GM18951 (cell line): ENCODE data around the gene TXNRD1.
"Not testable (repeated sequence)": the region's sequence is repeated elsewhere in the genome, so short reads cannot be mapped to it uniquely, and the experiment has no call there.

ENCODE experiments used
- POLR2A ChIP-seq: IDR thresholded peaks from 4 replicates; pipeline ENCODE4 v1.6.1; 2011; ENCODE audit warnings: mild to moderate bottlenecking; ENCODE audit not compliant: insufficient read length, insufficient read depth; ENCODE audit errors: extremely low read depth
- in situ Hi-C: fragments of 300-500 bp; cut with MboI; formaldehyde crosslinking; loops from one replicate; pipeline ENCODE4 v1.12.0; 2022; ENCODE audit warnings: low sequenced_read_pairs, mixed read lengths, inconsistent platforms; ENCODE audit not compliant: unreplicated experiment

The TXNRD1 gene

DNA sequence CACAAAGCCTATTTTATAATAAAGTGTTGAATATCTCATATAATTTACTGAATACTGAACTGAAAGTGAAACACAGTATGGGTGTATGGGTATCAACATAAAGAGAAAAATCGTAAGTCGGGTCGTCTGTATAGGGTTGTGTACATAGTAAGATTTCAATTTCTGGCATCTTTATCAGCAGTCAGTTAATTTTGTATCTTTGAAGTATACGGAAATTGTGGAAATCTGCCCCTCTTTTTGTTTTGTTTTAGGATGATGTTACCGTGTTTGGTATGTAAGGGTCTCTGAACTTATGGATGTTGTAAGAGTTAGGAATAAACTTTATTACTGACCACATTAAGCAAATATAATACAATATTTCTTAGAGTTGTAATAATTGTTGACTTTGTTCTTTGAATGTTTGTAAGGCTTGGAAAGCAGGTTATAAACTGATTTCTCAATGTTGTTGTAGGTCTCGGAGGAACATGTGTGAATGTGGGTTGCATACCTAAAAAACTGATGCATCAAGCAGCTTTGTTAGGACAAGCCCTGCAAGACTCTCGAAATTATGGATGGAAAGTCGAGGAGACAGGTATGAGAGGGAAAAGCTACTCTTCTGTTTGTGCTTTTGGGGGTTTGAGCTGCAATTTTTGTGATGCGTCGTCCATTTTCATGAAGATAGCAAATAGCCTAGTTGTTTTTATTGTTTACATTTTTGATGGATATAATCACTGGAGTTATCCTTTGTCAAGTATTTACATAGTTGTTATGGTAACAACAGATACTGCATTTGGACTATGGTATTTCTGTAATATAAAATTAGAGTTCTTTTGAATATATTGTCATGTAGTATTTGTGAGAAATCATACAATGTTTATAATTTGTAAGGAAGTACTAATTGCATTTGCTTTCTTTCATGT lies 100.0 kb downstream of the TXNRD1 start:
- in situ Hi-C loops = no loop called here

DNA sequence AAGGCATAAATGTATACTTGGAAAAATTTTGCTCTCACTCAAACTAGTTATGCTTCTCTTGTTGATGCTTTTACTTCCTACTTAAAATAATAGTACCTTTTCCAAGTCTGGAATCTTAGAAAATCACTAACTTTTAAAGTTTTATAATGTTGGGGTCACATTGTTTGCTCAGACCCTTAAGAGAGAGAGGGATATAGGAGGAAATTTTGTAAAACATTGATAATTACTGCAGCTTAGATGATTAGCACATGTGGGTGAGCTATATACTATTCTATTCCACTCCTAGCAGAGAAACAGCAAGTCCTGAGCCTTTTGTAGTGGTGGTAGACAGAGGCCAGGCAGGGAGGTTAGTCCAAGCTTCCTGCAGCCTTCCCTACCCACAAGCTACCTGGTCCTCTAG lies 101.4 kb downstream of the TXNRD1 start:
- TF ChIP-seq POLR2A = no peak
- in situ Hi-C loops = no loop called here

More for the DNA sequence above, 100.0 kb downstream of the TXNRD1 start:
- TF ChIP-seq POLR2A = no peak

DNA sequence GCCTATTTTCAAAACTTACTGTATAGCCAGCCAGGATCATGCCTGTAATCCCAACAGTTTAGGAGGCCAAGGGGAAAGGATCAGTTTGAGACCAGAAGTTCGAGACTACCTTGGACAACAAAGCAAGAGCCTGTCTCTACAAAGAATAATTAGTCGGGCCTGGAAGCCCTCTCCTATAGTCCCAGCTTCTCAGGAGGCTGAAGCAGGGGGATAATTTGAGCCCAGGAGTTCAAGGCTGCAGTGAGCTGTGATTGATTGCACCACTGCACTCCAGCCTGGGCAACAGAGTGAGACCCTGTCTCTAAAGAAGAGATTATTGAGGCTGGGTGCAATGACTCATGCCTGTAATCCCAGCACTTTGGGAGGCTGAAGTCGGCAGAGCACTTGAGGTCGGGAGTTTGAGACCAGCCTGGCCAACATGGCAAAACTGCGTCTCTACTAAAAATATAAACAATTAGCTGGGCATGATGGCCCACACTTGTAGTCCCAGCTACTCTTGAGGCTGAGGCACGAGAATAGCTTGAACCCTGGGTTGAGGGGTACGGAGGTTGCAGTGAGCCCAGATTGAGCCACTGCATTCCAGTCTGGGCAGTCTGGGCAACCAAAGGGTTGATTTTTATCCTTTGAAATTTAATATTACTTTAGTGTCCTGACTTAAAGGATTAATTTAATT lies 102.1 kb downstream of the TXNRD1 start:
- TF ChIP-seq POLR2A = no peak
- in situ Hi-C loops = no loop called here

DNA sequence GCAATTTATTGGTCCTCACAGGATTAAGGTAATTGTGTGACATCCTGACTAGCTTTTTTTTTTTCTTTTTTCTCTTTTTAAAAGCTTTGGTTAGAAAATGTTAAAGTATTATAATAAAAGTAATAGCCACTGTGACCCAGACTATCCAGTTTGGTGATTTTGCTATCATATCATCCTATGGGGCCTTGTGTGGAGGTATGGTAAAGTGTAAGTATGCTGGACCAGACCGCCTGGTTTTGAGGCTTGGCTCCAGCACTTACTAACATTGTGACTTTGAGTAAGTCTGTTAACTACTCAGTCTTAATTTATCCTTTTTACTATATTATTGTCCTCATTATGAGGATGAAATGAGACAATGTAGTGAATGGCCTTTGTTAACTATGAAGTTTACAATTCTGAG lies 103.4 kb downstream of the TXNRD1 start:
- no peak for TF ChIP-seq POLR2A
- in situ Hi-C loops = no loop called here

DNA sequence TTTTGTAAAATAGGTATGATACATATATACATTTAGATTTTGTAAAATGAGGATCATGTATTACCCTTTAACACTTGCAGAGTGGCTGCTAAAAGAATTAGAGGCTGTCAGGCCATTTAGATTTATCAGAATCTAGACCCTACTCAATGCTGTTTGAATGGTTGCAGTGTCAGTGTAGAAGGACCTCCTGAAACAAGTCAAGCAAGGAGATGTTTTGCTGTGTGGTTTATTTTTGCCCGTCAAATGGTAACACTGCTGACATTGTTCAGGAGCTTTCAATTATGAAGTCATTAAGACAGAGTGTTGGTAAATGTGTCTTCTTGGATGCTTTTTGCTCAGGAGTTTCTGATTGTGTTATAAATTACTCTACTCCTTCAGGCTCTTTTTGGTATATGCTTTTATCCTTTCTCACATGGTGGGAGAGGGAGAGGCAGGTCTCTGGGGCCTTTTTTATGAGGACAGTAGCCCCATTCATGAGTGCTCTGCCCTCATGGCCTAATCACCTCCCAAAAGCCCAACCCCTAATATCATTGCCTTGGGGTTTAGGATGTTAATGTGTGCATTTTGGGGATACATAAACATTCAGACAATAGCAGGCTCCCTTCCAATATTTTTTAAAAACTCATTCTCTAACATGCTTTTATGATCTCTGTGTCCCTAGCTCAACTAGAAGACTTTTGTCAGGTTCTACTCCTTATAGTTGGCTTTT lies 104.5 kb downstream of the TXNRD1 start:
- in situ Hi-C loops = no loop called here
- no peak for TF ChIP-seq POLR2A

DNA sequence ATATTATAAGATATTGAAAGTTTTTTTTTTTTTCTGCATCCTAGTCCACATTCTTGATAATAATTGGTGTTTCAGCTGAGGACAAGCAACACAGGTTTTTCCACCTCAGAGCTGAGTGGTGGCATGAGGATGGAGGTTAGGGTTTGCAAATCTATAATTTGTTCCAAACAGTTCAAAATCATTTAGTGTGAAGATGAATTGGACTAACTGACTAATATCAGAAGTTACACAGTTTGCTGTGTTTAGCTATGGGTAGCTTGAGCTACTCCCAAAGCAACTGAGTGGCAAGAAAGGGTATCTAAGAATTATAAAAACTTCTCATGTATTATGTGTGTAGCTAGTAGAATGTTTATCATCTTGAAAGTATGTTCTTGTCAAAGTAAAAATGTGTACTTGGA lies 105.0 kb downstream of the TXNRD1 start:
- in situ Hi-C loops = no loop called here
- TF ChIP-seq POLR2A = no peak

DNA sequence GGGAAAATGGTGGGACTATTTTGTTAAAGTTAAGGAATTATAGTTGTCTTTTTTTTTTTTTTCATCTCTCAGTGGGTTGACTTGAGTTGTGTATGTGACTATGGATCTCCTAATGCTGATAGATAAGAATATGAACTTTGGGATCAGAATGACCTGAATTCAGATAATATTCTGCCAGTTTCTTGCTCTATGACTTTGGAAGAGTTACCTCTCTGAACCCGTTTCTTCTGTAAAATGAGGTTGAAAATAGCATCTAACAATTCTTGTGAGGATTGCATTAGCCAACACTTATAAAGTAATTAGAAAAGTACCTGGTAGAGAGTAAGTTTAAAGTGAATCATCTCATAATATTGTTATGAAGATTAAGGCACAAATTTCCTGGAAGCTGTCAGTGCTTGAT lies 106.4 kb downstream of the TXNRD1 start:
- in situ Hi-C loops = no loop called here
- TF ChIP-seq POLR2A = no peak

DNA sequence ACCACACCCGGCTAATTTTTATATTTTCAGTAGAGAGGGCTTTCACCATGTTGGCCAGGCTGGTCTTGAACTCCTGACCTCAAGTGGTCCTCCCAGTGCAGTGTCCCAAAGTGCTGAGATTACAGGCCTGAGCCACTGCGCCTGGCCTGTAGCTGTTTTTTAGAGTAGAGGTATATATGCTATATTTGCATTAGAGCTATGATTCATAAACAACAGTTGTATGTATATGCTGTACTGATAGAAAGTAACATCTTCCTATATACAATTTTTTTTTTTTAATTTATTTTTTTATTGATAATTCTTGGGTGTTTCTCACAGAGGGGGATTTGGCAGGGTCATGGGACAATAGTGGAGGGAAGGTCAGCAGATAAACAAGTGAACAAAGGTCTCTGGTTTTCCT lies 107.0 kb downstream of the TXNRD1 start:
- in situ Hi-C loops = not testable (repeated sequence)

DNA sequence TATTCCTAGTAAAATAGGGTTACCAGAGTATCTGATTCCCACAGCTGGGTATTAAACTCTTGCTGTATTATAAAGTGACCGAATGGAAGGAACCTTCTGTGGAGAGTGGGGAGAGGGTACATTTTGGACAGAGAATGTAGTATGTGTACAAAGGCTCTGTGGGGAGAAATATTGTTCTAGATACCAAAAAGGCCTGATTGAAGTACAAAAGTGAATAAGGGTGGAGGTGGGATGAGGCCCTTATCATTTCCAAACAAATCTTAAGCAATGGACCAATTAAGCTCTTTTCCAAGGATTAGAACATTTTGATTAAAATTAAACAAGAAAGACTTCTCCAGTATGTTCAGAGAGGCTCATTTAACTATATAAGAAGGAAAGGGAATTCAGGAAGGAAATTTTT lies 108.3 kb downstream of the TXNRD1 start:
- no peak for TF ChIP-seq POLR2A
- in situ Hi-C loops = no loop called here

DNA sequence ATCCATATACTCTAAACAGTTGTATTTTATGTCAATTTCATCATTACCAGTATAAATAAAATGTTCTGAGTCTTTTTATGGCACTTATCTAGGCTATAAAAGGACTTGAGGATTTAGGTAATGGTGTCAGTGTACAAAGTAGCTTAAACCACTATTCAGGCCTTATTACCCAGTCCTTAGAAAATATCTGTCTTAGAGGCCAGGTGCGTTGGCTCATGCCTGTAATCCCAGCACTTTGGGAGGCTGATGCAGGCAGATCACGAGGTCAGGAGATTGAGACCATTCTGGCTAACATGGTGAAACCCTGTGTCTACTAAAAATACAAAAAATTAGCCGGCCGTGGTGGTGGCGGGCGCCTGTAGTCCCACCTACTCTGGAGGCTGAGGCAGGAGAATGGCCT lies 112.7 kb downstream of the TXNRD1 start:
- in situ Hi-C loops = not testable (repeated sequence)

DNA sequence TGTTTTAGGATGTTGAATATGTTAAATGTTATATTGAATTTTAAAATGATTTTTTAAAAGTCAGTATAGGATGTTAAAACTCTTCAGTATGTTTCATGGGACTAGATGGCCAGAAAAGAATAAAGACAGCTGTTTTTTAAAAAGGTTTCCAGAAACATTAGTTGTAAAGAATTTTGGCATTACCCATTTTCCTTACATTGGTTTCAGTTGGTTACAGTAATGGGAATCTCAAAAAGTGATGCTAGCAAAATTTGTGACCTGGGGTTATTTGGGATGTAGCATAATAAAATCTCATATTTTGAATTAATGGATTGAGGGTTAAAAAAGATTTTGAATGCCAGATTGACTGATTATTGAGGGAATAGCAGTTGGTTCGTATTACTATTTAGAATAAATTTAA lies 113.2 kb downstream of the TXNRD1 start:
- in situ Hi-C loops = no loop called here
- no peak for TF ChIP-seq POLR2A

DNA sequence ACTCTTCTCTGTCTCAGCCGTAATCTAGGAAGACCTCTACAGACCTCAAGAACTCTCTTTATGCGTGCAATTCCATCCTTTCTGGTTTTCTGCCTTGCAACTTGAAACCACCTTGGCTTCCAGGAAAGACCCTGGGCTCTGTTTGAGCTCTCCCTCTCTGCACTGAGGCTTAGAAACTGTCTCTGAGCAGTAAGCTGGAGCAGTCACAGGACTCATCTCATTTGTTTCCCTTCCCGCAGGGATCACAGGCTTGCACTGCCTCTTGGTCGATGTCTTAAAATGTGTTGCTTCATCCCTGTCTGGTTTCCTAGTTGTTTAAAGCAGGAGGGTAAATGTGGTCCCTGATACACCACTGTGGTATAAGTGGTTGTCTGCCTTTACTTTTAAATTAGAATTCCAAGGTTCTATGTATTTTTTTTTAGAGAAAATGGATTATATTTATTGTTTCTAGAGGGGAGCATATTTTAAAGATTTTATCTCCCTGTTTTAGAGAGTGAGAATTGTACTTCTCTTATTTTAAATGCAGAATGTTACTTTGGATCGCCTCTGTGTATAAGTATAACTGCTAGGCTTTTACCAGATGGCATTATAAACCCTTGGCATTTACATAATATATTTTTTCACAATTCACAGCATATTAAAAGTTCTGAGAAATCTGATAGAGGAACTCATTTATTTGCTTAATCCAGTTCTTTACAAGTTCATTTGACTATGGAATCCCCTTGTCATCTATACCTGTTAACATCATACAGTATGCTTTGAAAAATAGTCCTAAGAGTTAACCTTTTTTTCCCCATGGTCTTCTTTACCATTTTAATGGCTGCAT lies 114.3 kb downstream of the TXNRD1 start:
- no peak for TF ChIP-seq POLR2A
- in situ Hi-C loops = no loop called here

DNA sequence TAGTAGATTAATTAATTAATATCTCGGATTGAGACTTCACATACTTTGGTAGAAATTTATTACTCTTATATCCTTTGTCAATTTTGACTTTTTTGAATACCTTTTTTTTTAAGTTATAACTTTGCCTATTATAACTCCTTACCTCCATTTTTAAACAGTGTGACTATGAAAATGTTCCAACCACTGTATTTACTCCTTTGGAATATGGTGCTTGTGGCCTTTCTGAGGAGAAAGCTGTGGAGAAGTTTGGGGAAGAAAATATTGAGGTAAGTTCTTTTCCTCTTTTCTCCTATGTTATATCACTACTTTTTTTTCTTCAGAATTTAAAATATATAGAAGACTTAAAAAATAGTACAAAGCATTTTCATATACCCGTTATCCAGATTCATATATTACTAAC lies 115.8 kb downstream of the TXNRD1 start:
- in situ Hi-C loops = no loop called here
- TF ChIP-seq POLR2A = no peak

DNA sequence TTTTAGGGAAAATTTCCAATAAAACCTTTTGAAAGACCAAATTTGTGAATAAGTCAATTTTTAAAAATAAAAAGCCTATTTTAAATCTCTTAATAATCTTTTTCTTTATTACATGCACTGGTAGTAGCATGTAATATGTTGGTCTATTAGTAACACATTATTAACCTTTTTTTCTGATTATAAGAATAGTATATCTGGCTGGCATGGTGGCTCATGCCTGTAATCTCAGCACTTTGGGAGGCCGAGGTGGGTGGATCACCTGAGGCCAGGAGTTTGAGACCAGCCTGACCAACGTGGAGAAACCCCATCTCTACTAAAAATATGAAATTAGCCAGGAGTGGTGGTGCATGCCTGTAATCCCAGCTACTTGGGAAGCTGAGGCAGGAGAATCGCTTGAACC lies 116.7 kb downstream of the TXNRD1 start:
- in situ Hi-C loops = not testable (repeated sequence)
